Right lobe of liver (tissue), 6 donors: ENCODE measurements around the gene MAP7. TPM values are rescaled to one million over a fixed set of nuclear protein-coding genes. Genes with fewer than 3 reads are reported as not detected.
"Not testable (repeated sequence)": the region's sequence is repeated elsewhere in the genome, so short reads cannot be mapped to it uniquely, and the experiment has no call there.

ENCODE experiments used
- ATAC-seq, 4 donors: fragments of 200-7000 bp; cut with Tn5 transposase; one replicate each; pipeline ENCODE4 v1.9.1; 2020; ENCODE audit warnings: mild to moderate bottlenecking in 4 of 4, moderate library complexity in 4 of 4
- DNase-seq, 3 donors: peaks; one replicate each; pipeline ENCODE4 v3.0.0-alpha.2; 2020
- H3K27ac ChIP-seq, 3 donors: fragments of 200-600 bp; one replicate each; pipeline ENCODE4 v1.8.0; 2022
- H3K27me3 ChIP-seq, 2 donors: fragments of 200-600 bp; one replicate each; pipeline ENCODE4 v1.8.0; 2022
- H3K36me3 ChIP-seq, 4 donors: fragments of 200-600 bp; sonication (generic) in 1 of 4; one replicate each; pipeline versions ENCODE4 v1.5.1 to v1.8.0; 2017 to 2022; ENCODE audit warnings: control low read depth in 1 of 4
- H3K4me1 ChIP-seq, 4 donors: fragments of 200-600 bp; sonication (generic) in 1 of 4; one replicate each; pipeline versions ENCODE4 v1.5.1 to v1.8.0; 2017 to 2022; ENCODE audit warnings: control low read depth in 1 of 4
- H3K4me3 ChIP-seq, 3 donors: fragments of 200-600 bp; one replicate each; pipeline ENCODE4 v1.8.0; 2022
- H3K9me3 ChIP-seq, 4 donors: fragments of 200-600 bp; sonication (generic) in 1 of 4; one replicate each; pipeline versions ENCODE4 v1.5.1 to v1.8.0; 2017 to 2022; ENCODE audit warnings: control low read depth in 1 of 4
- CTCF ChIP-seq, 4 donors: fragments of 200-600 bp in 3 of 4; fragments of 450-650 bp in 1 of 4; IDR thresholded peaks; one replicate each; pipeline versions ENCODE4 v1.5.1 to v1.8.0; 2016 to 2022; ENCODE audit warnings: antibody characterized with exemption in 4 of 4, mild to moderate bottlenecking in 2 of 4
- POLR2A ChIP-seq: fragments of 450-650 bp; IDR thresholded peaks from one replicate; pipeline ENCODE4 v1.6.1; 2017; ENCODE audit warnings: antibody characterized with exemption, mild to moderate bottlenecking
- WGBS: methylation state at CpG from one replicate; pipeline ENCODE4 v1.1.6; 2018; ENCODE audit warnings: low coverage, low lambda C conversion rate; ENCODE audit not compliant: insufficient coverage; ENCODE audit errors: missing lambda C conversion rate; 5-methylcytosine and 5-hydroxymethylcytosine counted together
- intact Hi-C, 2 donors: fragments of 100-400 bp; cut with DNase I; formaldehyde crosslinking; loops; one replicate each; pipeline versions ENCODE4 v1.11.2 to v1.14.1; 2022
- total RNA-seq, 6 experiments: library from RNA; depleted of rRNA in 2 of 6; stranded (reverse); fragments of >200 nt in 2 of 6; fragmentation: NEBNext Ultra II Directional in 3 of 6; extraction: Animal tissue kit (Norgen Biotek cat#: 25700) in 3 of 6; gene quantifications; one replicate each; pipeline versions ENCODE4 v1.1.0 to v1.2.4, GENCODE V29; 2016 to 2023
- donor health status: DM: no; HTN: yes; CAD: no.
- donor health status: DM: no; HTN: no; CAD: no.
- donor health status: DM: no; HTN: no; CAD: no.
- donor health status: DM: no; HTN: yes; CAD: no.
- donor health status: DM: no; HTN: yes; CAD: no.

MAP7 gene
- total RNA-seq, 6 experiments from 2014 or later, result 14.8 to 20.9 (median 17.9) TPM

- H3K27ac ChIP-seq, result no peak overlapping the region
- peaks cover 0 to 6% (median 2%) of the 10 kb centered on the region in 4 donors for H3K36me3 ChIP-seq
- no peaks in the 10 kb centered on the region for H3K27me3 ChIP-seq
- no peaks in the 10 kb centered on the region for H3K9me3 ChIP-seq
- no peaks in the 10 kb centered on the region for H3K4me1 ChIP-seq
- no peak for ATAC-seq
- DNase-seq, result no peak
- intact Hi-C loops, result no loop called here
- TF ChIP-seq POLR2A, result no peak
- no peak for TF ChIP-seq CTCF (IDR thresholded peaks at IDR 0.05)
- WGBS, result 61% methylated on average over 4 of the region's 4 CpGs
- no peak overlapping the region for H3K4me3 ChIP-seq
Measured at GRCh38 chr6:136586295-136586694, 36.1 kb upstream of the MAP7 start.

- H3K27ac ChIP-seq, H3K4me3 ChIP-seq, ATAC-seq, H3K27me3 ChIP-seq, H3K36me3 ChIP-seq, H3K9me3 ChIP-seq, intact Hi-C loops, DNase-seq, H3K4me1 ChIP-seq: not testable (repeated sequence)
- no CpG with 5 or more reads among the region's 2 CpGs for WGBS
Measured at GRCh38 chr6:136585523-136585922, 35.3 kb upstream of the MAP7 start.

- H3K4me3 ChIP-seq, intact Hi-C loops, H3K36me3 ChIP-seq, DNase-seq, H3K9me3 ChIP-seq, ATAC-seq, H3K4me1 ChIP-seq, H3K27ac ChIP-seq, H3K27me3 ChIP-seq: not testable (repeated sequence)
- 87% methylated on average over 5 of the region's 5 CpGs for WGBS
Measured at GRCh38 chr6:136584290-136584689, 34.1 kb upstream of the MAP7 start.

- H3K27ac ChIP-seq, result no peak overlapping the region
- intact Hi-C loops, result no loop called here
- H3K9me3 ChIP-seq, result no peaks in the 10 kb centered on the region
Measured at GRCh38 chr6:136582711-136583471, 32.7 kb upstream of the MAP7 start.

GRCh38 chr6:136579800-136580199 lies 29.6 kb upstream of the MAP7 start:
- ATAC-seq, result no peak
- H3K9me3 ChIP-seq, result no peaks in the 10 kb centered on the region
- H3K27ac ChIP-seq, result no peak overlapping the region
- TF ChIP-seq CTCF (IDR thresholded peaks at IDR 0.05), result no peak
- no peak for TF ChIP-seq POLR2A
- H3K36me3 ChIP-seq, result peaks cover 0 to 6% (median 2%) of the 10 kb centered on the region in 4 donors
- H3K4me1 ChIP-seq, result no peaks in the 10 kb centered on the region
- H3K4me3 ChIP-seq, result no peak overlapping the region
- intact Hi-C loops, result no loop called here
- H3K27me3 ChIP-seq, result no peaks in the 10 kb centered on the region
- WGBS, result 53% methylated on average over 2 of the region's 2 CpGs
- no peak for DNase-seq

More at GRCh38 chr6:136582711-136583471, 32.7 kb upstream of the MAP7 start:
- TF ChIP-seq CTCF (IDR thresholded peaks at IDR 0.05) (peak; percentile 54 to 67 (median 59)), POLR2A (no peak)
- peak; percentile 38 to 78 (median 62) for ATAC-seq
- H3K36me3 ChIP-seq, result peaks cover 0 to 7% (median 2%) of the 10 kb centered on the region in 4 donors
- no peak for DNase-seq
- no peak overlapping the region for H3K4me3 ChIP-seq
- H3K27me3 ChIP-seq, result no peaks in the 10 kb centered on the region
- H3K4me1 ChIP-seq, result no peaks in the 10 kb centered on the region
- 29% methylated on average over 3 of the region's 3 CpGs for WGBS
